ACC112 (cell line): Measurements from ENCODE around the gene IFNE.

ENCODE experiments used
- H2AFZ ChIP-seq: fragments of 200-600 bp; sonication (generic); one replicate; pipeline ENCODE4 v1.6.0; 2017; ENCODE audit warnings: antibody characterized with exemption, low read length; ENCODE audit not compliant: unreplicated experiment
- H3K27ac ChIP-seq: fragments of 200-600 bp; sonication (generic); 2 replicates; pipeline ENCODE4 v1.5.1; 2014; ENCODE audit warnings: low read depth, mild to moderate bottlenecking, antibody characterized with exemption, low read length, moderate library complexity
- H3K27me3 ChIP-seq: fragments of 200-600 bp; sonication (generic); 2 replicates; pipeline ENCODE4 v1.6.1; 2014; ENCODE audit warnings: mild to moderate bottlenecking, antibody characterized with exemption, low read length, moderate library complexity, mixed read lengths; ENCODE audit not compliant: insufficient read depth
- H3K36me3 ChIP-seq: fragments of 200-600 bp; sonication (generic); 2 replicates; pipeline ENCODE4 v1.6.1; 2016; ENCODE audit warnings: mild to moderate bottlenecking, antibody characterized with exemption, low read length, moderate library complexity, mixed read lengths; ENCODE audit not compliant: insufficient read depth
- H3K4me1 ChIP-seq: fragments of 200-600 bp; sonication (generic); one replicate; pipeline ENCODE4 v1.6.1; 2016; ENCODE audit warnings: low read length, mixed read lengths; ENCODE audit not compliant: insufficient read depth, unreplicated experiment, control insufficient read depth
- H3K4me3 ChIP-seq: fragments of 200-600 bp; sonication (generic); 2 replicates; pipeline ENCODE4 v1.5.1; 2014; ENCODE audit warnings: mild to moderate bottlenecking, low read depth, low read length
- H3K79me2 ChIP-seq: fragments of 200-600 bp; sonication (generic); one replicate; pipeline ENCODE4 v1.6.0; 2016; ENCODE audit warnings: low read length; ENCODE audit not compliant: control insufficient read depth, unreplicated experiment, insufficient read depth

IFNE gene

GRCh38 chr9:21482213-21482612 is at the start of gene IFNE:
IFNE (minus strand) TSS chr9:21482313; CDS start chr9:21481694, 619 bp downstream.
- Histone ChIP-seq H3K79me2 (peaks cover 3% of the 10 kb centered on the region), H3K27ac (no peak within 1 kb of the TSS), H2AFZ (no peak within 1 kb of the TSS), H3K4me3 (no peak within 1 kb of the TSS), H3K36me3 (peaks cover 26% of the 10 kb centered on the region), H3K4me1 (no peaks in the 10 kb centered on the region), H3K27me3 (no peaks in the 10 kb centered on the region)

GRCh38 chr9:21528123-21528808 is 46.2 kb upstream of the IFNE start:
- Histone ChIP-seq H3K36me3 (peaks cover 80% of the 10 kb centered on the region), H3K27ac (no peak overlapping the region), H3K27me3 (no peaks in the 10 kb centered on the region), H2AFZ (no peak overlapping the region), H3K4me1 (peaks cover 26% of the 10 kb centered on the region), H3K79me2 (peaks cover 98% of the 10 kb centered on the region), H3K4me3 (no peak overlapping the region)

GRCh38 chr9:21527579-21527978 is 45.5 kb upstream of the IFNE start:
- peaks cover 20% of the 10 kb centered on the region for H3K4me1 ChIP-seq
- peaks cover 78% of the 10 kb centered on the region for H3K36me3 ChIP-seq
- H2AFZ ChIP-seq: no peak overlapping the region
- no peaks in the 10 kb centered on the region for H3K27me3 ChIP-seq
- no peak overlapping the region for H3K4me3 ChIP-seq
- H3K79me2 ChIP-seq: peaks cover 98% of the 10 kb centered on the region
- no peak overlapping the region for H3K27ac ChIP-seq

- peaks cover 66% of the 10 kb centered on the region for H3K36me3 ChIP-seq
- H3K27me3 ChIP-seq: no peaks in the 10 kb centered on the region
- H2AFZ ChIP-seq: no peak overlapping the region
- no peak overlapping the region for H3K27ac ChIP-seq
- peaks cover 99% of the 10 kb centered on the region for H3K79me2 ChIP-seq
- H3K4me1 ChIP-seq: peaks cover 15% of the 10 kb centered on the region
- H3K4me3 ChIP-seq: no peak overlapping the region
Observed at GRCh38 chr9:21525174-21525573, 43.1 kb upstream of the IFNE start.

GRCh38 chr9:21524099-21524830 is 42.2 kb upstream of the IFNE start:
- peaks cover 24% of the 10 kb centered on the region for H3K4me1 ChIP-seq
- no peaks in the 10 kb centered on the region for H3K27me3 ChIP-seq
- peaks cover 99% of the 10 kb centered on the region for H3K79me2 ChIP-seq
- peaks cover 57% of the 10 kb centered on the region for H3K36me3 ChIP-seq
- H3K4me3 ChIP-seq: no peak overlapping the region
- 0 out of 2 replicates have a peak overlapping the region, but pooled peaks have one; percentile 8 for H3K27ac ChIP-seq
- no peak overlapping the region for H2AFZ ChIP-seq

GRCh38 chr9:21523021-21524014 is 41.2 kb upstream of the IFNE start:
- no peak overlapping the region for H3K4me3 ChIP-seq
- peaks cover 29% of the 10 kb centered on the region for H3K4me1 ChIP-seq
- H3K27ac ChIP-seq: 0 out of 2 replicates have a peak overlapping the region, but pooled peaks have one; percentile 8
- no peaks in the 10 kb centered on the region for H3K27me3 ChIP-seq
- H3K36me3 ChIP-seq: peaks cover 50% of the 10 kb centered on the region
- peaks cover 97% of the 10 kb centered on the region for H3K79me2 ChIP-seq
- H2AFZ ChIP-seq: no peak overlapping the region

GRCh38 chr9:21522348-21522747 is 40.2 kb upstream of the IFNE start:
- H3K27ac ChIP-seq: no peak overlapping the region
- H3K79me2 ChIP-seq: peaks cover 97% of the 10 kb centered on the region
- H3K36me3 ChIP-seq: peaks cover 45% of the 10 kb centered on the region
- peaks cover 32% of the 10 kb centered on the region for H3K4me1 ChIP-seq
- H3K4me3 ChIP-seq: no peak overlapping the region
- no peaks in the 10 kb centered on the region for H3K27me3 ChIP-seq
- H2AFZ ChIP-seq: no peak overlapping the region

- no peaks in the 10 kb centered on the region for H3K27me3 ChIP-seq
- peaks cover 39% of the 10 kb centered on the region for H3K4me1 ChIP-seq
- no peak overlapping the region for H2AFZ ChIP-seq
- no peak overlapping the region for H3K4me3 ChIP-seq
- no peak overlapping the region for H3K27ac ChIP-seq
- peaks cover 38% of the 10 kb centered on the region for H3K36me3 ChIP-seq
- H3K79me2 ChIP-seq: peaks cover 97% of the 10 kb centered on the region
Observed at GRCh38 chr9:21521448-21521847, 39.3 kb upstream of the IFNE start.

- Histone ChIP-seq H3K4me3 (no peak overlapping the region), H3K27me3 (no peaks in the 10 kb centered on the region), H3K36me3 (peaks cover 34% of the 10 kb centered on the region), H2AFZ (no peak overlapping the region), H3K27ac (no peak overlapping the region), H3K4me1 (peaks cover 44% of the 10 kb centered on the region), H3K79me2 (peaks cover 97% of the 10 kb centered on the region)
Observed at GRCh38 chr9:21520501-21521228, 38.6 kb upstream of the IFNE start.
